ENCODE measurements around the gene CPLX4. TPM values are rescaled to one million over a fixed set of nuclear protein-coding genes. Genes with fewer than 3 reads are reported as not detected.

CPLX4 gene
- total and polyA plus RNA-seq, 2 donors (not counting 3 experiments of a cell fraction or from before 2014, with no cell fraction given), result not detected

DNA sequence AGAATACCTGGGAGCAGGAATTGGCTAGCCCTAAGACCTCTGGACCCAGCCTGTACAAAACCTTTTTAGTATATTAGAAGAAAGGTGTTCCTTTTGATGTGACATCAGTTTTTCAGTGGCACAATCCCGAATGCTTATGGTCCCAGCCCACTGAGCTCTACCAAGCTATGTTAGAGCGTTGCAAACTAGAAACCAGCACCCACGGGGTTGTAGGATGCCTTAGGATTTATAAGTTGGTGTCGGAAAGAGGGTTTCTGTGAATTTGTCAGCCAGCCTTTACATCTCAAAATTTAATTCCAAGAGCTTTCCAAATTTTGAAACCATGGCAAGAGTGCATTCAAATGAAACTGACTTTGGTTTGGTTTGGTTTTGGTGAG lies 41.1 kb upstream of the CPLX4 start:
- Histone ChIP-seq H3K9ac (replicated peaks; ENCODE audit: extremely low read depth, insufficient read depth, low read length) (no peak overlapping the region), H3K4me1 (ENCODE audit: control insufficient read depth, extremely low read depth, insufficient read depth, low read length) (peaks cover 18% of the 10 kb centered on the region), H3K36me3 (ENCODE audit: control insufficient read depth in 2 of 2, extremely low read depth in 1 of 2, insufficient read depth in 2 of 2, low read length in 2 of 2) (peaks cover 4 to 5% of the 10 kb centered on the region in 2 experiments), H2AFZ (ENCODE audit: low read depth, low read length) (peak overlapping the region; percentile 35), H3K4me2 (ENCODE audit: insufficient read depth, low read length) (peak overlapping the region; percentile 91), H4K20me1 (replicated peaks; ENCODE audit: control insufficient read depth, extremely low read depth, insufficient read depth, low read length) (peaks cover 8% of the 10 kb centered on the region), H3K9me3 (replicated peaks; ENCODE audit: control insufficient read depth, insufficient read depth, low read length) (no peaks in the 10 kb centered on the region), H3K27me3 (ENCODE audit: control insufficient read depth in 2 of 2, insufficient read depth in 2 of 2, low read length in 2 of 2) (peaks cover 23 to 38% of the 10 kb centered on the region in 2 experiments), H3K4me3 (replicated peaks in 1 of 3; ENCODE audit: insufficient read depth in 1 of 3, low read depth in 1 of 3, low read length in 3 of 3) (peak overlapping the region; percentile 16 to 89 (median 67)), H3K27ac (ENCODE audit: insufficient read depth, low read depth, low read length) (no peak overlapping the region), H3K79me2 (ENCODE audit: control insufficient read depth, insufficient read depth, low read length) (peaks cover 38% of the 10 kb centered on the region), H3K9me1 (replicated peaks; ENCODE audit: control insufficient read depth, extremely low read depth, insufficient read depth, low read length) (no peaks in the 10 kb centered on the region)
- ChIA-PET CTCF (interaction anchor here (1.0 to 2.3 kb wide), 5 partner anchors 43 to 337 kb away, joined by 3 to 13 read pairs (median 4); partner anchors contain the start of gene CCBE1), POLR2A (no interaction called here)
- intact Hi-C loops (cut with micrococcal nuclease) (loop anchor here (2.0 kb wide), 1 partner anchor 221 kb away; the partner anchor contains the start of gene SEC11C), dilution Hi-C loops (cut with MboI; ENCODE audit: extremely low pct_ligation_motif_present, low sequenced_read_pairs) (no loop called here)
- DNase-seq (ENCODE audit: low read depth, low spot score) (no peak), FAIRE-seq (no peak)
- no peak for TF ChIP-seq POLR2A (IDR thresholded peaks at IDR 0.05; ENCODE audit: low read depth, low read length)
- no peak for TF ChIP-seq GATA2 (IDR thresholded peaks at IDR 0.05; ENCODE audit: insufficient read depth, insufficient read length, low read depth, low read length)
- TF ChIP-seq EZH2 (IDR thresholded peaks at IDR 0.05; ENCODE audit: borderline replicate concordance, low read depth, low read length, severe bottlenecking), result no peak
- TF ChIP-seq JUN (IDR thresholded peaks at IDR 0.05; ENCODE audit: borderline replicate concordance, insufficient read depth, insufficient read length, low read depth), result no peak
- TF ChIP-seq, protein P1, sequence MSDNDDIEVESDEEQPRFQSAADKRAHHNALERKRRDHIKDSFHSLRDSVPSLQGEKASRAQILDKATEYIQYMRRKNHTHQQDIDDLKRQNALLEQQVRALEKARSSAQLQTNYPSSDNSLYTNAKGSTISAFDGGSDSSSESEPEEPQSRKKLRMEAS (IDR thresholded peaks at IDR 0.05; ENCODE audit: insufficient read depth, insufficient read length), result no peak
- no peak for TF ChIP-seq MYC (IDR thresholded peaks at IDR 0.05; ENCODE audit: low read depth, low read length)
- TF ChIP-seq POLR2AphosphoS5 (IDR thresholded peaks at IDR 0.05; ENCODE audit: insufficient read depth, low read depth, low read length), result no peak
- TF ChIP-seq CTCF (IDR thresholded peaks at IDR 0.05; ENCODE audit: extremely low read depth in 1 of 2, insufficient read depth in 1 of 2, low read depth in 1 of 2, low read length in 2 of 2), result no peak
- no peak for TF ChIP-seq FOS (IDR thresholded peaks at IDR 0.05; ENCODE audit: borderline replicate concordance, insufficient read depth, low read length)
- BruUV-seq (replicated peaks), result no TSS peak
